Breast epithelium (tissue), 4 donors: ENCODE measurements around the gene EXOC3L1. TPM values are rescaled to one million over a fixed set of nuclear protein-coding genes. Genes with fewer than 3 reads are reported as not detected.

Source experiments
- DNase-seq, 2 donors: peaks; one replicate each; pipeline ENCODE4 v3.0.0-alpha.2; 2019; ENCODE audit warnings: low spot score in 2 of 2
- H3K27ac ChIP-seq, 2 donors: fragments of 200-600 bp; sonication (generic) in 1 of 2; one replicate each; pipeline ENCODE4 v1.5.1; 2016 to 2019; ENCODE audit warnings: mild to moderate bottlenecking in 1 of 2
- H3K27me3 ChIP-seq, 2 donors: fragments of 200-600 bp; sonication (generic) in 1 of 2; one replicate each; pipeline versions ENCODE4 v1.5.1 to v1.6.0; 2017 to 2019; ENCODE audit warnings: control low read depth in 1 of 2, mild to moderate bottlenecking in 1 of 2
- H3K36me3 ChIP-seq: fragments of 200-600 bp; one replicate; pipeline ENCODE4 v1.5.1; 2019
- H3K4me1 ChIP-seq, 2 donors: fragments of 200-600 bp; sonication (generic); one replicate each; pipeline ENCODE4 v1.5.1; 2016 to 2019; ENCODE audit warnings: control low read depth in 1 of 2
- H3K4me3 ChIP-seq, 3 donors: fragments of 200-600 bp; sonication (generic); 1 replicate in 2 of 3; 2 replicates in 1 of 3; pipeline ENCODE4 v1.5.1; 2016 to 2019; ENCODE audit warnings: mild to moderate bottlenecking in 3 of 3, moderate library complexity in 2 of 3
- H3K9me3 ChIP-seq, 2 donors: fragments of 200-600 bp; sonication (generic) in 1 of 2; one replicate each; pipeline ENCODE4 v1.5.1; 2016 to 2019; ENCODE audit warnings: control low read depth in 1 of 2
- CTCF ChIP-seq, 3 donors: fragments of 450-650 bp; IDR thresholded peaks; one replicate each; pipeline ENCODE4 v1.5.1; 2016 to 2017; ENCODE audit warnings: antibody characterized with exemption in 3 of 3, mild to moderate bottlenecking in 3 of 3, moderate library complexity in 3 of 3
- POLR2A ChIP-seq: fragments of 450-650 bp; IDR thresholded peaks from one replicate; pipeline ENCODE4 v1.6.1; 2016; ENCODE audit warnings: antibody characterized with exemption, mild to moderate bottlenecking, moderate library complexity
- POLR2AphosphoS5 ChIP-seq, 3 donors: sonication (generic); formaldehyde crosslinking; IDR thresholded peaks; one replicate each; pipeline ENCODE4 v1.6.1; 2017; ENCODE audit warnings: antibody characterized with exemption in 3 of 3
- intact Hi-C: fragments of 100-400 bp; cut with DNase I; formaldehyde crosslinking; loops from one replicate; pipeline ENCODE4 v1.15.1; 2023; ENCODE audit warnings: low total_unique reads
- total RNA-seq, 3 donors: library from RNA; depleted of rRNA; stranded (reverse); fragments of >200 nt; gene quantifications; one replicate each; pipeline ENCODE4 v1.1.0, GENCODE V29; 2016

Gene EXOC3L1
- total RNA-seq, 3 donors from 2014 or later: 1.1 to 3.6 (median 2.2) TPM

- H3K36me3 ChIP-seq: peaks cover 8% of the 10 kb centered on the region
- TF ChIP-seq CTCF (IDR thresholded peaks at IDR 0.05) (no peak), POLR2A (no peak), POLR2AphosphoS5 (IDR thresholded peaks at IDR 0.05) (no peak)
- H3K4me1 ChIP-seq: no peaks in the 10 kb centered on the region
- H3K4me3 ChIP-seq: no peak overlapping the region
- intact Hi-C loops: no loop called here
- no peak for DNase-seq
- H3K9me3 ChIP-seq: no peaks in the 10 kb centered on the region
- no peaks in the 10 kb centered on the region for H3K27me3 ChIP-seq
- H3K27ac ChIP-seq: no peak overlapping the region
Observed at GRCh38 chr16:67206129-67206837, 16.3 kb upstream of the EXOC3L1 start.

GRCh38 chr16:67204076-67204475 is 14.1 kb upstream of the EXOC3L1 start:
- H3K36me3 ChIP-seq: peaks cover 8% of the 10 kb centered on the region
- intact Hi-C loops: no loop called here
- no peak for DNase-seq
- no peaks in the 10 kb centered on the region for H3K4me1 ChIP-seq
- H3K27me3 ChIP-seq: no peaks in the 10 kb centered on the region
- no peak overlapping the region for H3K4me3 ChIP-seq
- H3K9me3 ChIP-seq: no peaks in the 10 kb centered on the region
- no peak for TF ChIP-seq POLR2A
- no peak for TF ChIP-seq CTCF (IDR thresholded peaks at IDR 0.05)
- TF ChIP-seq POLR2AphosphoS5 (IDR thresholded peaks at IDR 0.05): no peak
- H3K27ac ChIP-seq: no peak overlapping the region

GRCh38 chr16:67202956-67203493 is 13.1 kb upstream of the EXOC3L1 start:
- Histone ChIP-seq H3K9me3 (no peaks in the 10 kb centered on the region), H3K36me3 (peaks cover 8% of the 10 kb centered on the region), H3K4me3 (no peak overlapping the region), H3K4me1 (peaks cover 0 to 7% of the 10 kb centered on the region in 2 donors), H3K27ac (no peak overlapping the region), H3K27me3 (no peaks in the 10 kb centered on the region)
- TF ChIP-seq POLR2AphosphoS5 (IDR thresholded peaks at IDR 0.05) (no peak), POLR2A (no peak), CTCF (IDR thresholded peaks at IDR 0.05) (no peak)
- intact Hi-C loops: no loop called here
- DNase-seq: no peak

GRCh38 chr16:67202426-67202825 is 12.5 kb upstream of the EXOC3L1 start:
- Histone ChIP-seq H3K4me3 (no peak overlapping the region), H3K27ac (no peak overlapping the region), H3K4me1 (peaks cover 0 to 11% of the 10 kb centered on the region in 2 donors), H3K36me3 (peaks cover 8% of the 10 kb centered on the region), H3K9me3 (no peaks in the 10 kb centered on the region), H3K27me3 (no peaks in the 10 kb centered on the region)
- DNase-seq: no peak
- intact Hi-C loops: no loop called here
- TF ChIP-seq POLR2A (no peak), CTCF (IDR thresholded peaks at IDR 0.05) (no peak), POLR2AphosphoS5 (IDR thresholded peaks at IDR 0.05) (no peak)
